ENCODE results near the gene IL12RB1. TPM values are rescaled to one million over a fixed set of nuclear protein-coding genes. Genes with fewer than 3 reads are reported as not detected.

Gene IL12RB1
- total and polyA plus RNA-seq, 2 of the 13 experiments (the other 11 are each of a cell fraction or from before 2014, with no cell fraction given) = 0.03 to 0.04 TPM

GRCh38 chr19:18100710-18101109, 14.0 kb upstream of the IL12RB1 start (continued):
- peak; percentile 59 for TF ChIP-seq ZMYM3 (CRISPR knock-in tag; IDR thresholded peaks at IDR 0.05)
- no peak for TF ChIP-seq SOX6 (IDR thresholded peaks at IDR 0.05)
- peak; percentile 38; the same call in 1 of the 2 replicates for TF ChIP-seq SOX6 (CRISPR knock-in tag; IDR thresholded peaks at IDR 0.05)
- TF ChIP-seq KDM4B (CRISPR knock-in tag; IDR thresholded peaks at IDR 0.05) = no peak

DNA sequence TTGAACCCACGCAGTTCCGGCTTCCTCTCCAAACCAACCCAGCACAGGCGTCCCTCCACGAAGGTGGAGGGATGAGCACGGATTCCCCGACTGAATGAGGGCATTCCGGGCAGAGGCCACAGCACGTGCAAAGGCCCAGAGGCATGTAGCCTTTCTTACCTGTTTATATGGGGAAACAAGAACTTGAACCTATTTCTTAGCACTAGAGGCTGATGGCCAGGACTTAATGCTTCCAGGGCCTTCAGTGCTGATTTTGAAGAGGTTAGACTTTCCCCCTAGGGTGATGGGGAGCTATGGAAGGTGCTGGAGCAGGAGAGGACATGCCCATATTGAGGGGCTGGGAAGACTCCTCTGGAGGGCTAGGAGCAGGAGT, 12.9 kb upstream of the IL12RB1 start:
- peak overlapping the region; percentile 95; the same call in 1 of the 2 replicates for H3K4me2 ChIP-seq (ENCODE audit: low read depth, low read length)
- TF ChIP-seq, protein P1, sequence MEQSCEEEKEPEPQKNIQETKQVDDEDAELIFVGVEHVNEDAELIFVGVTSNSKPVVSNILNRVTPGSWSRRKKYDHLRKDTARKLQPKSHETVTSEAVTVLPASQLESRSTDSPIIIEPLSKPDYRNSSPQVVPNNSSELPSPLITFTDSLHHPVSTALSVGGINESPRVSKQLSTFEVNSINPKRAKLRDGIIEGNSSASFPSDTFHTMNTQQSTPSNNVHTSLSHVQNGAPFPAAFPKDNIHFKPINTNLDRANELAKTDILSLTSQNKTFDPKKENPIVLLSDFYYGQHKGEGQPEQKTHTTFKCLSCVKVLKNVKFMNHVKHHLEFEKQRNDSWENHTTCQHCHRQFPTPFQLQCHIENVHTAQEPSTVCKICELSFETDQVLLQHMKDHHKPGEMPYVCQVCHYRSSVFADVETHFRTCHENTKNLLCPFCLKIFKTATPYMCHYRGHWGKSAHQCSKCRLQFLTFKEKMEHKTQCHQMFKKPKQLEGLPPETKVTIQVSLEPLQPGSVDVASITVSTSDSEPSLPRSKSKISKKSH (CRISPR knock-in tag; IDR thresholded peaks at IDR 0.05; ENCODE audit: borderline replicate concordance) = no peak
- TF ChIP-seq ZMYM3 (CRISPR knock-in tag; IDR thresholded peaks at IDR 0.05) = peak; percentile 78
- no peak overlapping the region for H3K9ac ChIP-seq (ENCODE audit: insufficient read depth, low read depth, low read length)
- ChIA-PET CTCF (ENCODE audit: low intra/inter-chr PET ratio, low total read pairs) (no interaction called here), POLR2A (interaction anchor here (2.5 kb wide), 1 partner anchor 10 kb away, joined by 16 read pairs; no protein-coding TSS in a partner anchor)
- 23% methylated on average over 8 of the region's 8 CpGs for WGBS (ENCODE audit: low lambda C conversion rate)
- DNase-seq (ENCODE audit: low spot score) (no peak), ATAC-seq (no peak), FAIRE-seq (no peak)
- peaks cover 56% of the 10 kb centered on the region for H3K4me1 ChIP-seq (ENCODE audit: insufficient read depth, low read length)
- in situ Hi-C loops (cut with HindIII; ENCODE audit: extremely low pct_ligation_motif_present, low pct_unique_long_range_greater_than_20kb) (no loop called here), intact Hi-C loops (cut with micrococcal nuclease; ENCODE audit: unreplicated experiment) (no loop called here)
- BruUV-seq (replicated peaks) = no TSS peak
- H3K27ac ChIP-seq (ENCODE audit: extremely low read length, insufficient read depth, low read length) = no peak overlapping the region
- no peaks in the 10 kb centered on the region for H4K20me1 ChIP-seq (ENCODE audit: insufficient read depth, low read length)
- no peaks in the 10 kb centered on the region for H3K9me3 ChIP-seq (ENCODE audit: low read length)
- H2AFZ ChIP-seq (ENCODE audit: low read length) = no peak overlapping the region
- H3K36me3 ChIP-seq (replicated peaks in 1 of 2; ENCODE audit: control insufficient read depth in 1 of 2, insufficient read depth in 2 of 2, low read length in 2 of 2) = no peaks in the 10 kb centered on the region
- H3K27me3 ChIP-seq (ENCODE audit: control insufficient read depth in 1 of 2, insufficient read depth in 2 of 2, low read length in 2 of 2) = peaks cover 2 to 10% of the 10 kb centered on the region in 2 experiments; a peak in 3 of 5 replicates
- H3K79me2 ChIP-seq (ENCODE audit: insufficient read depth, low read length) = no peaks in the 10 kb centered on the region
- H3K4me3 ChIP-seq (replicated peaks in 1 of 3; ENCODE audit: insufficient read depth in 1 of 3, low read depth in 2 of 3, low read length in 3 of 3) = 0 out of 6 replicates have a peak overlapping the region, but pooled peaks of 1 of the 3 experiments have one; percentile 74
